Measurements from ENCODE around the gene ZNF442.
A peak's percentile ranks its signal among the peaks of the same experiment; 100 is the strongest.
"Not testable (repeated sequence)": the region's sequence is repeated elsewhere in the genome, so short reads cannot be mapped to it uniquely, and the experiment has no call there.

The ZNF442 gene

DNA sequence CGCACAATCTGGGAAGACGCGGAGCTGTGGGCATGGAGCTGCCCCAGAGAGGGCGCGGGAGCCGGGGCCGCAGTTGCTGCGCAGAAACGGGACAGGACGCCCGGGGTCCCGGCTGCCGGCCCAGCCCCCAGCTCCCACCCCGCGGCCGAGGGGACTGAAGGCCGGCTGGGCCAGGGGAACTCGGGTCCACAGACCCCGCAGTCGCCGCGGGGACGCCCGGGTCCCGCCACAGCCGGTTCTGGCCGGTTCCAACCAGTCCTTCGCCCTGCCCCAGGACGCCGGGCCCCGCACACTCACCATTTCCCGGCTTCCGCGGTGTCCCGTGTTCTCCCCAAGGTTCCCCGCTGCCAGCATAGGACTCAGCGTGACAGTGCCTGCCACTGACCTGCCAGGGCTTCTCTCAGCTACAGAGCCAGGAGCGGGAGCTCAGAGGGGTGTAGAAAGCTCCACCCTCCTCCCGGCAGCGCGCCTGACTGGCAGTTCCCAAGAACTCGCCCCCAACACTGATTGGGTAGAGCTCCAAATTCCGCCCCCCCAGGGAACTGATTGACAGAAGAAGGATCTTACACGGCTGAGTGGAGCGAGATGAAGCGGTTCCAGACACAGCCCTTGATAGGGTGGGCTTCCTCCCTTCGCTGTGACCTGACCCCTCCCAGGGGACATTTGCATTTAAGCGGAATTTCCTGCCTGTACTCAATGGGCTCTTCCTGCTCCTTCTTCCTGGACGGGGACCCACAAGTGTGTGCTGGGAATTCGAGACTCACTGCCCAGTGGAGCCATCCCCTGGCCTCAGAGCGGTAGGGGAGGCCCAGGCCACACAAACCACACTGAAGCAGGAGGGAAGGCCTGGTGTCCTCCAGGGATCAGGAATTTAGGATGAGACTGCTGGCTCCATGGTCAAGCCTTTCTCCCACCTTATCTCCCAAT lies at the start of gene ZNF442:
ZNF442 (minus strand) TSS at position 448 of the 927 bp plus-strand sequence. CDS start 2,052 bp downstream, outside the sequence.
- Histone ChIP-seq H2AFZ (ENCODE audit: low read depth, low read length) (peak within 1 kb of the TSS; percentile 1), H3K9me3 (ENCODE audit: low read length) (peaks cover 6% of the 10 kb centered on the region), H3K4me3 (ENCODE audit: low read length) (peak within 1 kb of the TSS; percentile 69), H3K4me1 (ENCODE audit: insufficient read depth, low read length) (peaks cover 6% of the 10 kb centered on the region), H3K27me3 (ENCODE audit: insufficient read depth, low read length) (no peaks in the 10 kb centered on the region), H3K36me3 (ENCODE audit: insufficient read depth, low read length) (peaks cover 6% of the 10 kb centered on the region)

DNA sequence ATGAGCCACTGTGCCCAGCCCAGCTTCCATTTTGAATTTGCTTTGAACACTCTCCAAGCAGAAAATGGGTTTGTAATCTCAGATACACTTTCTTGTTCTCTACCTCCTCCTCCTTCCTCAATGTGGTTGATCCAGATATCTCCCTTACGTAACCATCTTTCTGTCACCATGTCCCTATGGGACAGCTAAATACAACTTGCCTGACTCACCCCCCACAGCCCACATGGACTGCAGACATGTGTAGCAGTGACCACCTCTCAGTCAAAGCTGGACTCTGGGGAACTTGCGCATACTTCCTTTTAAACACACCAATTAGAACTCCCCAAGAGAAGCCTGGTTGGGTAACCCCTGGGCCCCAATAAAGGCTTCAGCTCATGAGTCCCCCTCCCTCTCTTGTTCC lies 46.4 kb upstream of the ZNF442 start:
- no peak overlapping the region for H2AFZ ChIP-seq (ENCODE audit: low read depth, low read length)
- no peaks in the 10 kb centered on the region for H3K4me1 ChIP-seq (ENCODE audit: insufficient read depth, low read length)
- peaks cover 10% of the 10 kb centered on the region for H3K9me3 ChIP-seq (ENCODE audit: low read length)
- H3K27me3 ChIP-seq (ENCODE audit: insufficient read depth, low read length) = no peaks in the 10 kb centered on the region
- no peaks in the 10 kb centered on the region for H3K36me3 ChIP-seq (ENCODE audit: insufficient read depth, low read length)
- H3K4me3 ChIP-seq (ENCODE audit: low read length) = no peak overlapping the region

DNA sequence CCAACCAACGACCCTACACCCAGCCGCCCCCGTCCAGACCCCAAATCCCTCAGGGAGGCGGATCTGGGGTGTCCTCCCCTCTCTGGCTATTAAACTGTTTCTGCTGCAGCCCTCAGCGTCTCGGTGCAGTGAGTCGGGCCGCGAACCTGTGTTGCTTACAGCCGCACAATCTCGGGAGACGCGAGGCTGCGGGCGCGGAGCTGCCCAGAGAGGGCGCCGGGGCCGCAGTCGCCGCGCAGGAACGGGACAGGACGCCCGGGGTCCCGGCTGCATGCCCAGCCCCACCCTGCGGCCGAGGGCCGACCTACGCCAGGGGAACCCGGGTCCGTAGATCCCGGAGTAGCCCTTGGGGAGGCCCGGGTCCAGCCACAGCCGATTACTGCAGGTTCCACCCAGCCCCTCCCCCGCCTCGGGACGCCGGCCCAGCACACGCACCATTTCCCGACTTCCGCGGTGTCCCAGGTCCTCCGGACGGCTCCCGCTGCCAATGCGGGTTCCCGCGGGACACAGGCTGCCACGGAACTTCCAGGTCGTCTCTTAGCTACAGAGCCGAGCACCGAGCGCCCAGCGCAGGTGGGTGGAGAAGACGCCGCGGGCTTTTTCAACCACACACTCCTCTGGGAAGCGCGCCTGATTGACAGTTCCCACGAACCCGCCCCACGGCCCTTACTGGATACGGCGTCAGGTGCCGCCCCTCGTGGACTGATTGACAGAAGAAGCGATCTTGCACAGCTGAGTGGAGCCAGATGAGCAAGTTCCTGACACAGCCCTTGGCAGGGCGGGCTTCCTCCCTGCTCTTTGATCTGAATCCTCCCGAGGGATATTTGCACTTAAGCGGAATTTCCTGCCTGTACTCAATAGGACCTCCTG lies 35.4 kb upstream of the ZNF442 start, which contains the start of gene ZNF799:
ZNF799 (minus strand) TSS at position 639 of the 870 bp plus-strand sequence; CDS start at position 438, 201 bp downstream.
- peak within 1 kb of the TSS; percentile 65 for H3K4me3 ChIP-seq (ENCODE audit: low read length)
- peak within 1 kb of the TSS; percentile 68 for H2AFZ ChIP-seq (ENCODE audit: low read depth, low read length)
- no peaks in the 10 kb centered on the region for H3K36me3 ChIP-seq (ENCODE audit: insufficient read depth, low read length)
- no peaks in the 10 kb centered on the region for H3K9me3 ChIP-seq (ENCODE audit: low read length)
- peaks cover 5% of the 10 kb centered on the region for H3K4me1 ChIP-seq (ENCODE audit: insufficient read depth, low read length)
- H3K27me3 ChIP-seq (ENCODE audit: insufficient read depth, low read length) = no peaks in the 10 kb centered on the region

DNA sequence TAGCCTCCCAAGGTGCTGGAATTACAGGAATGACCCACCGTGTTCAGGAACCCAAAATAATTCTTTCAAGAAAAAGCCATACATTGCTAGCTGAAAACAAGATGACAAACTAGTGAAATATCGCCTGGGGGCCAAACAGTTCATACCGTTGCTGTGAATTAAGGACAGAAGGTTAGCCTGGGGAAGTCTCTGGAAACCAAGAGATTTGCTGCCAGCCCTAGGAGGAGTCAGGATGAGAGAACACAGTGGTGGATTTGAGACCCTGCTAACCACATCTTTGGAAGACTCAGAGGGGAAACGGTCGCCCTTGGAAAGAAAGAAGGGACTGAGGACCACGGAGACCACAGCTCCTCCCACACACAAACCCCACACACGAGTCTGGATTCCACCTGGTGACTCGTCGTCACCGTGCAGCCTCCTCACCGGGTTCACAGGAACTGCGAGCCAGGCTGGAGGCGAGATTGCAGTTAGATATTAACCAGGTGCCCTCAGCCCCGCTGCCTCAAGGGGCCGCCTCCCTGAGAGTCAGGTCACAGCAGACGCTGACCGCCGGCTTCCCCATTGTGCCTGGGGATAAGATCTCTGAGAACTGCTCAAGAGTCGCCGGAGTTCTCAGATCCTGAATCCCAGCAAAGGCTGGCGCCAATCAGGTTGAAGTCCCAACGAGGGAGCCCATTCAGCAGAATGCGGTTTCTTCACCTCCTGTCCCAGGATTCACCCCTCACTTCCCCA lies 34.6 kb upstream of the ZNF442 start:
- not testable (repeated sequence) for H3K27me3 ChIP-seq (ENCODE audit: insufficient read depth, low read length); H3K36me3 ChIP-seq (ENCODE audit: insufficient read depth, low read length); H3K9me3 ChIP-seq (ENCODE audit: low read length); H3K4me1 ChIP-seq (ENCODE audit: insufficient read depth, low read length)
- H2AFZ ChIP-seq (ENCODE audit: low read depth, low read length) = peak overlapping the region; percentile 68
- H3K4me3 ChIP-seq (ENCODE audit: low read length) = peak overlapping the region; percentile 65

DNA sequence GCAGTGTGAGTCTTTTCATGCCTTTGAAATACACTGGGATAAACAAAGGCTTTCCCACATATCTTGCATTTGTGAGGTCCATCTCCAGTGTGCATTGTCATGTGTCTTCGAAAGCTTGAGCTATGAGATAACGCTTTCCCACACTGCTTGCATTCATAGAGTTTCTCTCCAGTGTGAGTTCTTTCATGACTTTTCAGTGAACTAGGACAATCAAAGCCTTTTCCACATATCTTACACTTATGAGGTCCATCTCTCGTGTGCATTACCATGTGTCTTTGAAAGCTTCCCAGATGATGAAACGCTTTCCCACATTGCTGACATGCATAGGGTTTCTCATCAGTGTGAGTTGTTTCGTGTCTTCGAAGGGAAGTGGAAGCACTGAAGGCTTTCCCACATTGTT lies 25.7 kb upstream of the ZNF442 start:
- not testable (repeated sequence) for H3K4me1 ChIP-seq (ENCODE audit: insufficient read depth, low read length); H2AFZ ChIP-seq (ENCODE audit: low read depth, low read length); H3K4me3 ChIP-seq (ENCODE audit: low read length); H3K27me3 ChIP-seq (ENCODE audit: insufficient read depth, low read length)
- Histone ChIP-seq H3K9me3 (ENCODE audit: low read length) (peaks cover 27% of the 10 kb centered on the region), H3K36me3 (ENCODE audit: insufficient read depth, low read length) (peaks cover 19% of the 10 kb centered on the region)

DNA sequence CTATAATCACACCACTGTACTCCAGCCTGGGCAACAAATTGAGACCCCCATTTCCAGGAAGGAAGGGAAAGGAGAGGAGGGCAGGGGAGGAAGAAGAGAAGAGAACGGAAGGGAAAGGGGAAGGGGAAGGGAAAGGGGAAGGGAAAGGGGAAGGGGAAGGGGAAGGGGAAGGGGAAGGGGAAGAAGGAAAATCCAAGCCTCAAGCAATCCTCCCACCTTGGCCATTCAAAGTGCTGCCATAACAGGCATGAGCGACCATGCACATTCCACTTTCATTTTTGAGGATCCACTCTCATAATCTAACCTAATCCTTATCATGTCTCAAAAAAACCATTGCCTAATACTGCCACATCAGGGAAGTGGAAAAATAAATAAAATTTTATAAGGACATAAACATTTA lies 20.9 kb upstream of the ZNF442 start:
- not testable (repeated sequence) for H2AFZ ChIP-seq (ENCODE audit: low read depth, low read length); H3K27me3 ChIP-seq (ENCODE audit: insufficient read depth, low read length); H3K4me3 ChIP-seq (ENCODE audit: low read length); H3K4me1 ChIP-seq (ENCODE audit: insufficient read depth, low read length)
- Histone ChIP-seq H3K9me3 (ENCODE audit: low read length) (peaks cover 19% of the 10 kb centered on the region), H3K36me3 (ENCODE audit: insufficient read depth, low read length) (peaks cover 13% of the 10 kb centered on the region)

DNA sequence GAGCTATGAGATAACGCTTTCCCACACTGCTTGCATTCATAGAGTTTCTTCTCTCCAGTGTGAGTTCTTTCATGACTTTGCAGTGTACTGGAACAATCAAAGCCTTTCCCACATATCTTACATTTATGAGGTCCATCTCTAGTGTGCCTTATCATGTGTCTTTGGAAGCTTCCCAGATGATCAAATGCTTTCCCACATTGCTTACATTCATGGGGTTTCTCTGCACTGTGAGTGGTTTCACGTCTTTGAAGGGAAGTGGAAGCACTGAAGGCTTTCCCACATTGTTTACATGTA lies 14.9 kb upstream of the ZNF442 start:
- Histone ChIP-seq H3K9me3 (ENCODE audit: low read length) (peaks cover 23% of the 10 kb centered on the region), H3K4me1 (ENCODE audit: insufficient read depth, low read length) (no peaks in the 10 kb centered on the region), H3K27me3 (ENCODE audit: insufficient read depth, low read length) (no peaks in the 10 kb centered on the region), H2AFZ (ENCODE audit: low read depth, low read length) (no peak overlapping the region), H3K4me3 (ENCODE audit: low read length) (no peak overlapping the region), H3K36me3 (ENCODE audit: insufficient read depth, low read length) (no peaks in the 10 kb centered on the region)

DNA sequence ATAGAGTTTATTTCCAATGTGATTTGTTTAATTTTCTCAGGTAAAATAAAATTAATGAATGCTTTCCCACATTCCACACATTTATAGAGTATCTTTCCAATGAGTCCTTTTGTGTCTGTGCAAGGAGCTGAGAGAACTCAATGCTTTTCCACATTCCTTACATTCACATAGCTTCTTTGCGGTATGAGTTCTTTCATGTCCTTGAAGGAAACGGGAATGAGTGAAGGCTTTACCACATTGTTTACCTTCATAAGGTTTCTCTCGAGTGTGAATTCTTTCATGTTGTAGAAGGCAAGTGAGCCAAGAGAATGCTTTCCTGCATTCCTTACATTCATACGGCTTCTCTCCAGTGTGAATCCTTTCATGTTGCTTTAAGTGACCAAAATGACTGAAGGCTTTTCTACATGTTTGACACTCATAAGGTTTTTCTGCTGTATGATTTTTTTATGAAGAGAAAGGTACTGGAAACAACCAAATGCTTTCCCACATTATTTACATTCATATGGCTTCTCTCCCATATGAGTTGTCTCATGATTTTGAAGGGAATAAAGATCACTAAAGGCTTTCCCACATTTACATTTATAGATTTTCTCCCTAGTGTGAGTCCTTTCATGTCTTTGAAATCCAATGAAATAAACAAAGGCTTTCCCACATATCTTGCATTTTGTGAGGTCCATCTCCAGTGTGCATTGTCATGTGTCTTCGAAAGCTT lies 14.4 kb upstream of the ZNF442 start:
- no peaks in the 10 kb centered on the region for H3K27me3 ChIP-seq (ENCODE audit: insufficient read depth, low read length)
- H3K9me3 ChIP-seq (ENCODE audit: low read length) = peaks cover 23% of the 10 kb centered on the region
- no peaks in the 10 kb centered on the region for H3K4me1 ChIP-seq (ENCODE audit: insufficient read depth, low read length)
- H3K36me3 ChIP-seq (ENCODE audit: insufficient read depth, low read length) = no peaks in the 10 kb centered on the region
- H3K4me3 ChIP-seq (ENCODE audit: low read length) = no peak overlapping the region
- no peak overlapping the region for H2AFZ ChIP-seq (ENCODE audit: low read depth, low read length)

DNA sequence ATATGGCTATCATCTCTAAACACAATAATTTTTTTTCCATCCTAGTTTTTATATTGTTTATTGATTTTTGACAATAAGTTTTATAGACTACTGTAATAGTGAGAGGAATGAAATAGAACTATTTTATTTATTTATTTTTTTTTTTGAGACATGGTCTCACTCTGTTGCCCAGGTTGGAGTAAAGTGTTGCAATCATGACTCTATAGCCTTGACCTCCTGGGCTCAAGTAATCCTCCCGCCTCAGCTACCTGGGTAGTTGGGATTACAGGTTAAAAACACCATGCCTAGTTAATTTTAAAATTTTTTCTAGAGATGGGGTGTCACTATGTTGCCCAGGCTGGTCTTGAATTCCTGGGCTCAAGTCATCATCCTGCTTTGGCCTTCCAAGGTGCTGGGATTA lies 8.5 kb upstream of the ZNF442 start:
- H3K36me3 ChIP-seq (ENCODE audit: insufficient read depth, low read length) = no peaks in the 10 kb centered on the region
- H3K27me3 ChIP-seq (ENCODE audit: insufficient read depth, low read length) = no peaks in the 10 kb centered on the region
- H3K9me3 ChIP-seq (ENCODE audit: low read length) = peaks cover 9% of the 10 kb centered on the region
- H3K4me1 ChIP-seq (ENCODE audit: insufficient read depth, low read length) = no peaks in the 10 kb centered on the region
- no peak overlapping the region for H3K4me3 ChIP-seq (ENCODE audit: low read length)
- no peak overlapping the region for H2AFZ ChIP-seq (ENCODE audit: low read depth, low read length)

DNA sequence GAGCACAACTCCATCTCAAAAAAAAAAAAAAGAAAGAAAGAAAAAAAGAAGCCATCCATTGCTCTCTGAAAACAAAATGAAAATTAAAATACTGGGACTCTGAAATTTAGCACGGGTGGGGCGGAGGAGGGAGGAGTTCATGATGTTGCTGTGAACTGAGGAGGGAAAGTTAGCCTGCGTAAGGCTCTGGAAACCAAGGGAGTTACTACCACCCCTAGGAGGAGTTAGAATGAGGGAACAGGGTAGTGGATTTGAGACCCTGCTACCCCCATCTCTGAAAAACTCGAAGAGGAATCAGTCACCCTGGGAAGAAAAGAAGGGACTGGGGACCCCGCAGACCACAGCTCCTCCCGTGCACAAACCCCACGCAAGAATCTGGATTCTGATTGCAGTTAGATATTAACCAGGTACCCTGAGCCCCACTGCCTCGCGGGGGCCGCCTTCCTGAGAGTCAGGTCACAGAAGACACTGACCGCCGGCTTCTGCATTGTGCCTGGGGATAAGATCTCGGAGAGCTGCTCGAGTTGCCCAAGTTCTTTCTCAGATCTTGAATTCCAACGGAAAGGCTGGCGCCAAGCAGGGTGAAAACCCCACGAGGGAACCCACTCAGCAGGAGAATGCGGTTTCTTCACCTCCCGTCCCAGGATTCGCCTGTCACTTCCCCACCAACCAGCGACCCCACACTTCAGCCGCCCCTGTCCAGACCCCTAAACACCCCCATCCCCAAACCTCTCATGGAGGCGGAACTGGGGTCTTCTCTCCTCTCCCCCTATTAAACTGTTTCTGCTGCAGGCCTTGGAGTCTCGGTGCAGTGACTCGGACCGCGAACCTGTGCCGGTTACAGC lies 870 bp downstream of the ZNF442 start:
- peaks cover 8% of the 10 kb centered on the region for H3K9me3 ChIP-seq (ENCODE audit: low read length)
- H2AFZ ChIP-seq (ENCODE audit: low read depth, low read length) = no peak overlapping the region
- H3K4me3 ChIP-seq (ENCODE audit: low read length) = peak overlapping the region; percentile 69
- peaks cover 6% of the 10 kb centered on the region for H3K36me3 ChIP-seq (ENCODE audit: insufficient read depth, low read length)
- H3K27me3 ChIP-seq (ENCODE audit: insufficient read depth, low read length) = no peaks in the 10 kb centered on the region
- peaks cover 6% of the 10 kb centered on the region for H3K4me1 ChIP-seq (ENCODE audit: insufficient read depth, low read length)

DNA sequence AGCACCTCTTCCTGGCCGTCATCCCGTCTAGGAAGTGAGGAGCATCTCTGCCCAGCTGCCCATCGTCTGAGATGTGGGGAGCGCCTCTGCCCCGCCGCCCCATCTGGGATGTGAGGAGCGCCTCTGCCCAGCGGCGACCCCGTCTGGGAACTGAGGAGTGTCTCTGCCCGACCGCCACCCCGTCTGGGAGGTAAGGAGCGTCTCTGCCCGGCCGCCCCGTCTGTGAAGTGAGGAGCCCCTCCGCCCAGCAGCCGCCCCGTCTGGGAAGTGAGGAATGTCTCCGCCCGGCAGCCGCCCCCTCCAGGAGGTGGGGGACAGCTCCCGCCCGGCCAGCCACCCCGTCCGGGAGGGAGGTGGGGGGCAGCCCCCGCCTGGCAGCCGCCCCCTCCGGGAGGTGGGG lies 3.2 kb downstream of the ZNF442 start:
- H3K36me3 ChIP-seq (ENCODE audit: insufficient read depth, low read length); H2AFZ ChIP-seq (ENCODE audit: low read depth, low read length); H3K27me3 ChIP-seq (ENCODE audit: insufficient read depth, low read length); H3K4me3 ChIP-seq (ENCODE audit: low read length); H3K4me1 ChIP-seq (ENCODE audit: insufficient read depth, low read length): not testable (repeated sequence)
- peaks cover 22% of the 10 kb centered on the region for H3K9me3 ChIP-seq (ENCODE audit: low read length)

DNA sequence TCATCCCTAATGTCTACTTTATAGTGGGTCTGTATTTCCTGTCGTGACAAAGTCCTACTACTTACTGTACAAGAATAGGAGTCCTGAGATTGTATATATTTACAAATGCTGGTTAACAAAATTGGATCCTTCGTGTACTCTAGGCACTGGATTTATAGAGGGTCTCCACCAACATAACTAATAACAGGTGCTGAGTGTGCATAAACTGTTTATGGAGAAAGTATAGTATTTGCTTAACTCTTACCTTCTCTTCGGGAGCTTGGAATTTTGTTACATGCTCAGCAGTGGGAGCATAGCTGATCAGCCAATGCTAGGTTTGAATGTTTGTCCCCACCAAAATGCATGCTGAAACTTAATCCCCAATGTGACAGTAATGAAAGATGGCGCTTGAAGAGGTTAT lies 12.1 kb downstream of the ZNF442 start:
- H3K36me3 ChIP-seq (ENCODE audit: insufficient read depth, low read length) = peaks cover 41% of the 10 kb centered on the region
- no peaks in the 10 kb centered on the region for H3K4me1 ChIP-seq (ENCODE audit: insufficient read depth, low read length)
- no peak overlapping the region for H2AFZ ChIP-seq (ENCODE audit: low read depth, low read length)
- peaks cover 67% of the 10 kb centered on the region for H3K9me3 ChIP-seq (ENCODE audit: low read length)
- no peak overlapping the region for H3K4me3 ChIP-seq (ENCODE audit: low read length)
- H3K27me3 ChIP-seq (ENCODE audit: insufficient read depth, low read length) = no peaks in the 10 kb centered on the region

All from neuron (in vitro differentiated cells).